Stimulated activated CD8-positive, alpha-beta memory T cell treated with anti-CD3 and anti-CD28 coated beads, Interleukin-2, amount 100 ng/mL, for 48 hours (primary cell): ENCODE results near the gene STRN4.
"Not testable (repeated sequence)": the region's sequence is repeated elsewhere in the genome, so short reads cannot be mapped to it uniquely, and the experiment has no call there.

Experiments used
- DNase-seq, 2 donors: peaks; one replicate each; pipeline ENCODE4 v3.0.0-alpha.2; 2020; ENCODE audit warnings: low read depth in 2 of 2

STRN4 gene

DNA sequence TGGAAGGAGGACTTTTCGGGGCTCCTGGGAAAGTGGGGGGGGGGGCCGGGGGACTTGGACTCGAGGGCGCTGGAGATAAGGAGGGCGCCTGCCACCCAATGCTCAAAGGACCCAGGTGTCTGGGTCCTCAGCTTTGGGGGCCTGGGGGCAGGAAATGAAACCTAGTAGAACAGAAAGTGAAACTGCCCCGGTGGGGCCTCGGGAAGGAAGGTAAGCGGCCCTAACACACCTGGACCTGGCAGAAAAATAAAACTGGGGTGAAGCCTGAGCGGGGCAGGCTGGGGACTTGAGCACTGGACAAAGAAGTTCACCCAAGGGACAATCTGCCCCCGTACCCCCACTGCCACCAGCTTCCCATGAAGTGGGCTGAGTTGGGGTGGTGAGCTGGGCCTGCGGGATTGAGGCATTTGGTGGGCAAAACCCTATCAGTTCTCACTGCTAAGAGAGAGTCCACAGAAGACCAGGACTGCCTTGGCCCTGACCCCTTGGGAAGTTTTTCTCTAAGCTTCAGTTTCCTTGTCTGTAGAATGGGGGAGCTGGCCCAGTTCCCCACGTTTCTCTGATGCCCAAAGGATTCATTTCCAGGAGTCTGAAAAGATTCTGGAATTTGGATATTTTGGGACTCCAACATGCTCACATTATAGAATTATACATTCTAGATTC, 31.7 kb downstream of the STRN4 start:
- peak; percentile 29 to 37 for DNase-seq

DNA sequence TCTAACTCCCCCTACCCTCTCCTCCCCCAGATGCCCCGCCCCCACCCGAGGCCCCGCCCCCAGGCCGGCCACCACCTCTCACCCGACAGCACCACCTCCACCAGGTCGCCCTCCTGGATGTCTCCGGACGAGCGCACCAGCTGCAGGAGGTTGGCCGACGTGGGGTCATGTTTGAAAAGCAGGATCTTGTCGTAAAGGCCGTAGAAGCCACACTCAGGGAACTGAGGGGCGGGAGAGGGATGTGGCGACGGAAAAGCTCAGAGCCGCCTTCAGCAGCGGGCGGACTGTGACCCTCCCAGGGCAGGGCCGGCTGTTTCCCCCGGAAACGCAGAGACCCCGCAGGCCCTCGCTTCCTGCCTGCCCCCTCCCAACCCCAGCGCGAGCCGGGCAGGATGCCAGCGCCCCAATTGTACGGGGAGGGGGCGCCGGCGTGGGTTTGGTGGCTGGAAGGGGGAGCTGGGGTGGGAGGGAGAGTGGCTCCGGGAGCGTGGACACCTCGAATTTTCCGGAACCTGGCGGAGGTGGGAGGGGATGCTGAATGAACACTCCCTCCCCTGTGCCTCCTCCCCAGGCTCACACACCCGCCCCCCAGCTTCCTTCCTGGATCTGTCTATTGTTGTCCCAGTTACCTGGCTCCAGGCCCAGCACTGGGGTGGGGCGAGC, 32.3 kb downstream of the STRN4 start:
- peak; percentile 46 to 57 for DNase-seq

DNA sequence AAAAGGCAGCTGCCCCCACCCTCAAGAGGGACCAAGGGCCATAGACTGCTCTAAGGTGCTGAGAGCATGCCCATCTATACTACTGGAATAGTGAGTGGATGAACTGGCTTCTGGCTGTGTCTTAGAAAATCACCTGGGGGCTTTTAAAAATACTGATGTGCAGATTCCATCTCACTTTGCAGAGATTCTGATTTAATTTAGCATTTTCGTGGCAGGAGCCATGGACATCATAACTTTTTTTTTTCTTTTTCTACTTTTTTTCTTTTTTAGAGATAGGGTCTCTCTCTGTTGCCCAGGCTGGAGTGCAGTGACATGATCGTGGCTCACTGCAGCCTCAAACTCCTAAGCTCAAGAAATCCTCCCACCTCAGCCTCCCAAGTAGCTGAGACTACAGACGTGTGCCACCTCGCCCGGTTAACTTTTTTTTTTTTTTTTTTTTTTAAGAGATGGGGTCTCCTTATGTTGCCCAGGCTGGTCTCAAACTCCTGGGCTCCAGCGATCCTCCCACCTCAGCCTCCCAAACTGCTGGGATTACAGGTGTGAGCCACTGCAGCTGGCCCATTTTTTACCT, 33.4 kb downstream of the STRN4 start:
- not testable (repeated sequence) for DNase-seq

DNA sequence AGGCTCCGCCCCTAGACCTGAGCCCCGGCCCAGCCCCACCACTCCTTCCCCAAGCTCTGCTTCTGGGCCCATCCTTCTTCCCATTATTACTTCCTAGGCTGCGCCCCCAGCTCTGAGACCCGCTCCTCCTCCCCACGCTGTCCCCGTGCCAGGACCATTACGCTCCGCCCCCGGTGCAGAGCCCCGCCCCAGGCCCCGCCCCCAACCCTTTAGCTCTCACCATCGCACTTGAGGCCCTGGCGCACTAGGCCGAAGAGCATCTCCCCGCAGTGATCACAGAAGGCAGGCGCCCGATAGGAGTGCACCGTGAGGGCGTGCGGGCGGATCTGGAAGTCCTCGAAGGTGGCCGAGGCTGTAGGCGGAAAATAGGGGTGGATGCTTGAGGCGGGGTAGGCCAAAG, 35.6 kb downstream of the STRN4 start:
- DNase-seq = no peak

DNA sequence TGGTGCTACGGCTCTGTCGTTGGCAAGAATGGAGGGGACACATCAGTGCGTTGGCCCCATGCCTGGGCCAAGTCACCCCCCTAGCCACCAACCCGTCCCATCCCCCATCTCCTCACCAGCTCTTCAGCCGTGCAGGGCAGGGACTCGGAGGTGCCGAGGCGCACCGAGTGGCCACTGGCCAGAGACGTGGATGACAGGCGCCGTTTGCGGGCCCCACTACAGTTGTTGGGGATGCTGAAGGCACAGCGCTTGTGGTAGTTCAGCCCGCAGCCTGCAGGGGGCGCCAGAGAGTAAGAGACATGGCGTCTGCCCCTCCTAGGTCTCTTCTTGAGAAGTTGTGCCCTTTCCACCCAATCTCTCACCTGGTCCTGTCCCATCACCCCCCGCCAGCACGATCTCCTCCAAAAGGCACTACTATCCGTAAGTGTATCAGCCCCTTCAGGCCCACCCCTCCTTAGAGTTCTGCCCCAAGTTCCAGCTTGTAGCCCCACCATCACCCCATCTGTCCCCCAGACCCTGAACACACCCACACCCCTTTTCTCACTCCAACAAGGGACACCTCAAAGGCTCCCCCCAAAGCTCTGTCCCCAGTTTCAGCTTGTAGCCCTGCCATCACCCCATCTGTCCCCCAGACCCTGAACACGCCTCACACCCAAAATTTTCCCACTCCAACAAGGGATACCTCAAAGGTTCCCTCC, 41.7 kb downstream of the STRN4 start:
- DNase-seq = peak; percentile 80 to 92

DNA sequence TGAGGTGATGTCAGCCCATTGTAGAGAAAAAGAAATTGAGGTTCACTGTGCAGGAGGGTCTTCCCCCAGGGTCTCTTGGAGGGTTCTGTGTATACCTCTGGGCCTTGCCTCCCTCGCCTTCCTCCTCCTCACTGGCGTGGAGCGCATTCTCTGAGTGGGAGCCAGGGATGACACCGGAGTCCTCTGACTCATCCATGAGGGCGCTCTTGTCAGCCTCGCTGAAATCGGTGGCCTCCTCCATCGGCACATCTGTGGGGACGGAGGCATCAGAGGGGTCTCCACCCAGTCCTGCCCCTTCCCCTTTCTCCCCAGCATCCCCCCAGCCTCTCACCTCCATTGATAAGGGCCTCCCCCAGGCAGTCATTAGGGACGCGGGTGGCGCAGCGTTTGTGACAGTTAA, 45.5 kb downstream of the STRN4 start:
- DNase-seq = no peak

DNA sequence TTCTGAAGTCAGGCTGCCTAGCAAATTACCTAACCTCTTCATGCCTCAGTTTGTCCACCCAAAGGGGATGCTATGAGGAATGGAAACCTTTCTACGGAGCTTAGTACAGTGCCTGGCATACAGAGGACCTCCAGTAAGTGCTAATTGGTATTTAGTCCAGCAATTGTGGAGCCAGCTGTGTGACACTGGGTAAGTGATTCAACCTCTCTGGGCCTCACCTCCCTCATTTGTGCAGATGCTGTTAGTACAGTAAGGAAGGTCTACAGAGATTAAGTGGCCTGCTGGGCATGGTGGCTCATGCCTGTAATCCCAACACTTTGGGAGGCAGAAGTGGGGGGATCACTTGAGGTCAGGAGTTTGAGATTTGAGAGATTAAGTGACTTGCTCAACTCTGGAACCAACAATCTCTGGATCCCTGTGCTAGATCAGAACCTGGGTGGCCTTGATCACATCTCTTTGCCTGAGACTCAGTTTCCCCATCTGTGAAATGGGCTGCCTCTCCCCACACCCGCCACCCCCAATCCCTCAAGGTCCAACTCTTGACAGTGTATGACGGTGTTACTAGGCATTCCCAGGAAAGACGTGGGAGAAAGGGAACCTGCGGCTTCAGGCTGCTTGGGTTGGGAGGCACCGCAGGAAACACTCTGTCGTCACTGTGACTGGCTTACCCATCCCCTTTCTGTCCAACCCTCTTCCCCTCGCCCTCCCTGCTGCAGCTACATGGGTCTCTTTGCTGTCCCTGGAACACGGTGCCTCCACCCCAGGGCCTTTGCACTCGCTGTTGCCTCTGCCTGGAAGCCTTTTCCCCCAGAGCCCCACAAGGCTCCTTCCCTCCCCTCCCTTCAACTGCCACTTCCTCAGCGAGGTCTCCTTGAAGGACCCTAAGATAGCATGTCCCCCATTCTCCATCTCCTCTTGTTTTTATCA, 47.6 kb downstream of the STRN4 start:
- DNase-seq = no peak

DNA sequence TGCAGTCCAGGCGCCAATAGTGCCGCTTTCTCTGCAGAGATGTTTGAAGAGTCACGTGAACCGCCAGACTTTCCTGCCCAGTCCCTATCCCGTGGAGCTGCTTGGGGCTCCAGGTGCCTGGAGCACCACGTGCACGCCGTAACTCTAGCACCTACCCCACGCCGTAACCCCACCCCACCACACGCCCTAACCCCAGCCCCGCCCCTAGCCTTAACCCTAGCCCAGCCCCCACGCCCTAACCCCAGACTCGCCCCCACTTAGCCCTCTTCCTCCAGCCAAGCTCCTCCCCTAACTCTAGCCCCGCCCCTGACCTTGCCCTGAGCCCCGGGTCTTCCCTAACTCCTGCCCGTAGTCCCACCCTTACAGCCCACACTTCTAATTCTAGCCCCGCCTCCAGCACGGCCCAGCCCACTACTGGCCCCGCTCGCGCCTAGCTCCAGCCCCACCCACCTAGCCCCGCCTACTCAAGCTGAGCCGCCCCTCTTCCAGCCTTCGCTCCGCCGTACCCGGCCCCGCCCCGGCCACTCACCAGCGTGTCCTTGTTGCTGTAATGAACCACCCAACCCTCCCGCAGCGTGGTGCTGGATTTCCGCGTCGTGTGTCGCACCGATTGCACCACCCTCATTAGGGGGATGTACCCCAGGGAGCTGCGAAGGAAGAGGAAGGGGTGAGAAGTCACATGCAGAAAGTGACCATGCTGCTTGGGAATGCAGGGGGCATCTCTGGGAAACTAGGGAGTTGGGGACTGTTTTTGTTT, 48.9 kb downstream of the STRN4 start:
- DNase-seq = no peak

DNA sequence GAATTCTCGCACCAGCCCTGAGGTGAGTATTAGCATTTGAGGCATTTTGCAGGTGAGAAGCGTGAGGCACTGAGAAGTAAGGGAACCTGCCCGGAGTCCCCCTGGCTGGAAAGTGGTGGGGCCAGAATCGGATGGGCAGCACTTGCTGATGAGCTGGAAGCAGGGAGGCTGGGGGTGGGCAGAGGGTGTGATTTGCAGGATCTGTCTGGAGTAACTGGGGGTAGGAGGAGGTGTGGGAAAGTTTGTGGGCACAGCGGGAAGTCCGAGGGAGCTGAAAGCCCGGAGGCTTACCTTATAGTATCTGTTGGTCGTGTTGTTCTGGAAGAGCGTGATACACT, 49.4 kb downstream of the STRN4 start:
- no peak for DNase-seq

DNA sequence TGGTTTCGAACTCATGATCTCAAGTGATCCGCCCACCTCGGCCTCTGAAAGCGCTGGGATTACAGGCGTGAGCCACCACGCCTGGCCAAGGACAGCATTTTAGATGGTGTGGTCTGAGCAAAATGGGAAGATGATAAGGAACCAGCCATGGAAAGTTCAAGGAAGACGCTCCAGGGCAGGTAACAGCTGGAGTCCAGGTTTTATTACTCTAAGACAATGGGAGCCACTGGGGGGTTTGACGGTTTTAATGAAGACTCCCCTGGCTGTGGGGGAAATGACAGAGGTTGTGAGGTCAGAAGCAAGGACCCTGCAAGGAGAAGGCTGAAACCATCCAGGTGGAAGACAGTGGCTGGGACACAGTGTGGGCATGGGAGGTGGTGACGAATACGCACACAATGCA, 50.2 kb downstream of the STRN4 start:
- no peak for DNase-seq

DNA sequence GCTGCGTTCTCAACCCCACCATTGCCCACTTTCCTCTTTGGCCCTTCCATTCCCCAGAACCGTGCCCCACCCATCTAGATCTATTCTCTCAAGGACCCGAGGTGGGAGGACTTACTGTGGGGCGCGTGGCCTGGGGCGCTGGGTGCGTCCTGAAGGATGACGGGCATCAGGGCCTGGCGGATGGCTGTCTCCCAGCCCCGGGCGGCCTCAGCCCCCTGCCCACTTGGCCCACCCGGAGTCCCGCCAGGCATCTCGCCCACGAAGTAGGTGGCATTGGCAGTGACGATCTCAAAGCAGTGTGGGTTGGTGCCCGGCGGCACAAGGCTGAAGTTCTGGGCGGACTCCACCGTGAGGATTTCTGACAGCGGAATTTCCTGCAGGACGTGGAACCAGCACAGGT, 52.5 kb downstream of the STRN4 start:
- no peak for DNase-seq

DNA sequence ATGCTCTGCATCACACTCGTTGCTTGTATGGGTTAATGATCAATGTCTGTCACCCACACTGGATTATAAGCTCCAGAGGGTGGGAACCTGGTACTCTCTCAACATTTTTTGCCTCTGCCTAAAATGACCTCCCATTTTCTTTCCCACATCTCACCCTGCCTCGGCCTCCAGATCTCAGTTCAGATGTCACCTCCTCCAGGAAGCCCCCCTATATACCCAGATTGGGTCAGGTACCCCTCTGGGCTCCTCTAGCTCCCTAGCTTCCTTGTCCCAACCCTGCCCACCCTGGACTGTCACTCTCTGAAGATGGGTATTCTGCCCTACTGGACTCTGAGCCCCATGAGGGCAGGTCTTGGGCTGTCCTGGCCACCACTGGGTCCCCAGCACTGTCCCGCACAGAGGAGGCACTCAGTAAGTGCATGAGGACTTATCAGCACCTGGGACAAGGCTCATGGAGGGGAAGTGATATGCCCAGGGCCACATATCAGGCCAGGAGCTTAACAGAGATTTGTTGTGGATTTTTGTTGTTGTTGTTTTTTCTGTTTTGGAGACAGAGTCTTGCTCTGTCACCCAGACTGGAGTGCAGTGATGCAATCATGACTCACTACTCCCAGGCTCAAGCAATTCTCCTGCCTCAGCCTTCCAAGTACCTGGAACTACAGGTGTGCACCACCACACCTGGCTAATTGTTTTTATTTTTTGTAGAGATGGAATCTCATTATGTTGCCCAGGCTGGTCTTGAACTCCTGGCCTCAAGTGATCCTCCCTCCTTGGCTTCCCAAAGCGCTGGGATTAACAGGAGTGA, 53.1 kb downstream of the STRN4 start:
- DNase-seq = no peak

DNA sequence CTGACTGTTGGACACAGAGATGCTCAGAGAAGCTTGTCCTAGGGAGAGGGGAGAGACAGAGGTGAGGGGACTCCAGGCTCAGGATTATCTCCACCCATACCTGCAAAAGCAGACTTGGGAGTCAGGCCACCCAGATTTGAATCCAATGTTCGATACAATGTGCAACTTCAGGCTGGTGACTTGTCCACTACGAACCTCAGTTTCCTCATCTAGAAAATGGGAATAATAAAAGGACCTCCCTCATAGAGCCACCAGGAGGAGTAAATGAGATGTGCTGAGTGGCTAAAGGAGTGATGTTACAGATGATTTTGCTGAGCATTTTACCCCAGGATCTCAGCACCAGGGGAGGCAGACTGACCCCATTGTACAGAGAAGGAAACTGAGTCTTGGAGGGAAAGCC, 54.3 kb downstream of the STRN4 start:
- DNase-seq = no peak

DNA sequence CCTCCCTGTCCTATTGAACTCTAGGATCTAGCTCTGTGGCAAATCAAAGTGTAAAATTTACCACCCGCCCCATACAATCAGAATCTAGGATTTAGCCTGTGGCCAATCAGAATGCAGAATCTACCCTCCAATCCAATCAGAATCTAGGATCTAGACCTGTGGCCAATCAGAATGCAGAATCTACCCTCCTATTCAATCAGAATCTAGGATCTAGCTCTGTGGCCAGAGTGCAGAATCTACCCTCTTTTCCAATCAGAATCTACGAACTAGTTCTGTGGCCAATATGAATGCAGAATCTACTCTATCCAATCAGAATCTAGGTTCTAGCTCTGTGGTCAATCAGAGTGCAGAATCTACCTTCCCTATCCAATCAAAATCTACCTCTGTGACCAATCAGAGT, 55.1 kb downstream of the STRN4 start:
- DNase-seq = no peak

DNA sequence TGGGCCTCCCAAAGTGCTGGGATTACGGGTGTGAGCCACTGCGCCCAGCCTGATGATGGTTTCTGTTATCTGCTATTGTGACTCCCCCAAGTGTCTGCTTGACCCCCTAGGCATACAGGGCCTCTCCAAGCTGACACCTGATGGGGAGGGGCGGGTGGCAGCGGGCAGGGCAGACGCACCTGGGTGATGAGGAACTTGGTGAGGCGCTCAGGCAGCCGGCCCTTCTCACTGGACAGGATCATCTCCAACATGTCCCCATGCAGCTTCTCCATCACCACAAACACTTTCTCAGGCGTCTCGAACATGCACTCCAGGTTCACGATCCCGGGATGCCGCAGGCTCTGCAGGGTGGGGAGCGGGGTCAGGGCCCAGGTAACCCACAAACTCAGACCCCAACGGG, 56.9 kb downstream of the STRN4 start:
- no peak for DNase-seq

DNA sequence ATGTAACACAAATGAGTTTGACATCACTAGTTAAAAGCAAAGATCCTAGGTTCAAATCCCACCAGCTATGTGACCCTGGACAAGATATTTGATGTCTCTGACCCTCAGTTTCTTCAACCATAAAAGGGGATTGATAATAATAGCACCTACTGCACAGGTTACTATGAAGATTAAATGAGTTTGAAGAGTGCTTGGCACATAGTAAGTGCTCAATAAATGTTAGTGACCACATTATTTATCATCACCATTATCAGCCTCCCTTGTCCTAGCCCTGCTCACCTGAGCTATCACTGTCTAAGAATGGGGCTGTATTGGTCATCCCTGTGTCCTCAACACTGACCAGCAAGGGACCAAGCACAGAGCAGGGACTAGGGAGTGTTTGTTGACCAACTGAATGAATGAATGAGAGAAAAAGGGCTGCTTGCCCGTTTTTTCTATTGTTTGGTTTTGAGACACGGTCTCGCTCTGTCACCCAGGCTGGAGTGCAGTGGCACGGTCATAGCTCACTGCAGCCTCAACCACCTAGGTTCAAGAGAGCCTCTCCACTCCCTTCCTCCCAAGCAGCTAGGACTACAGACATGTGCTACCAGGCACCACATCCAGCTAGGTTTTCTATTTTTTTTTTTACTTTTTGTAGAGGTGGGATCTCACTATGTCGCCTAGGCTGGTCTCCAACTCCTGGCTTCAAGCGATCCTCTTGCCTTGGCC, 58.7 kb downstream of the STRN4 start:
- DNase-seq = no peak

DNA sequence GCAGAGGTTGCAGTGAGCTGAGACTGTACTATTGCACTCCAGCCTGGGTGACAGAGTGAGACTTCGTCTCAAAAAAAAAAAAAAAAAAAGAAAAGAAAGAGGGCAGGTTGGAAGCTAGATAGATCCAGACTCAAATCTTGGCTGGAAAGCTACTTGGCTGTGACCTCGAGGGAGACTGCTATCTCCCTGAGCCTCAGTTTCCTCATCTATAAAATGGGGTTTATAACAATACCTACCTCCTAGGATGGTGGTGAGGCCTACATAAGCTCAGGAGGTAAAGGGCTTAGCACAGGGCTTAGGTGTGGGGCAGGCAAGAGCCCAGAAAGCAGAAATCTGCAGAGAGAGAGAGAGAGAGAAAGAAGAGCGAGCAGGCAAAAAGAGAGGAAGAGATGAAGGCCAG, 61.1 kb downstream of the STRN4 start:
- no peak for DNase-seq

DNA sequence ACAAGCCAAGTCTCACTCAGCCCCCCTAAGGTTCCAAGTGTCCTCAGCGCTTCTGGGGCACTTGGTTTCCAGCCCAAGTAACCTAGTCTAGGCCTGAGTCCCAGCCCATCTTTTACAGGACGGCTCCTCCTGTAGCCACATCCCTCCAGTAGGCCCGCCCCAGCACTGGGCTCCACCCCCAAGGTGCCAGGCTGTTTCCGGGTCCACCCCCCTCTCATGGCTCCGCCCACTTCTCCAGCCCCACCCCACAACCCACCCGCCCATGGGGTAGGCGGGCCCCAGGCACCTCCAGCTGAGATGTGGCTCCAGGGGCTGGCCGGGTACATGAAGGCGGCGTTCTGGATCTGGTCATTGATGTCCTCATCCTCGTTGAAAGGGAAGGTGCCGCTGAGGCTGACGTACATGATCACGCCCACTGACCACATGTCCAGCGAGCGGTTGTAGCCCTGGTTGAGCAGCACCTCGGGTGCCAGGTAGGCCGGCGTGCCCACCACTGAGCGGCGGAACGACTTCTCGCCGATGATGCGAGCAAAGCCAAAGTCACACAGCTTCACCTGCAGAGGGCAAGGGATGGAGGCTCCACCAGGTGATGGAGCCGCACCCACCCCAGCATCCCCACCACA, 68.0 kb downstream of the STRN4 start:
- DNase-seq = peak; percentile 51 to 67
